Activated B cell treated with CpG ODN at 0.5 μM for 24 hours (primary cell): ENCODE data around the gene RAB4B. TPM values are rescaled to one million over a fixed set of nuclear protein-coding genes. Genes with fewer than 3 reads are reported as not detected.
"Not testable (repeated sequence)": the region's sequence is repeated elsewhere in the genome, so short reads cannot be mapped to it uniquely, and the experiment has no call there.

ENCODE experiments used
- ATAC-seq: fragments of 200-7000 bp; cut with Tn5 transposase; one replicate; pipeline ENCODE4 v1.10.0; 2021; ENCODE audit warnings: low read depth, mild to moderate bottlenecking, moderate library complexity
- CTCF ChIA-PET: fragments of 350-600 bp; sonication (Branson Sonifier 250); formaldehyde crosslinking; loops from one replicate; lab custom pipeline; 2021; ENCODE audit warnings: antibody characterized with exemption; lab: Charles Lee
- POLR2A ChIA-PET: fragments of 350-600 bp; sonication (Branson Sonifier 250); formaldehyde crosslinking; loops from one replicate; lab custom pipeline; 2021; ENCODE audit warnings: antibody characterized with exemption; lab: Charles Lee
- DNase-seq: peaks from one replicate; pipeline ENCODE4 v3.0.0; 2022
- H3K27ac Mint-ChIP-seq: one replicate; pipeline ENCODE4 v1.8.0; 2020; ENCODE audit warnings: mixed read lengths
- H3K27me3 Mint-ChIP-seq: one replicate; pipeline ENCODE4 v1.8.0; 2021; ENCODE audit warnings: mixed read lengths
- H3K36me3 Mint-ChIP-seq: one replicate; pipeline ENCODE4 v1.8.0; 2021; ENCODE audit warnings: low read depth, mixed read lengths
- H3K4me1 Mint-ChIP-seq: one replicate; pipeline ENCODE4 v1.8.0; 2021; ENCODE audit warnings: mixed read lengths
- H3K4me3 Mint-ChIP-seq: one replicate; pipeline ENCODE4 v1.8.0; 2020; ENCODE audit warnings: mild to moderate bottlenecking, mixed read lengths
- H3K9me3 Mint-ChIP-seq: one replicate; pipeline ENCODE4 v1.8.0; 2020; ENCODE audit warnings: mixed read lengths
- CTCF ChIP-seq: fragments of 200-600 bp; IDR thresholded peaks from one replicate; pipeline ENCODE4 v1.8.0; 2022; ENCODE audit warnings: antibody characterized with exemption, mild to moderate bottlenecking
- intact Hi-C: fragments of 100-400 bp; cut with micrococcal nuclease; formaldehyde crosslinking; loops from one replicate; pipeline ENCODE4 v1.15.1; 2024
- total RNA-seq: library from RNA; stranded (reverse); gene quantifications from 2 replicates; pipeline ENCODE4 v1.2.3, GENCODE V29; 2022

RAB4B gene
- total RNA-seq, 1 donor from 2014 or later = 98.1 TPM

GRCh38 chr19:40825460-40826095, 47.5 kb downstream of the RAB4B start:
- H3K9me3 Mint-ChIP-seq, intact Hi-C loops, DNase-seq, POLR2A ChIA-PET, CTCF ChIA-PET, H3K27ac Mint-ChIP-seq, H3K4me3 Mint-ChIP-seq, ATAC-seq, H3K27me3 Mint-ChIP-seq: not testable (repeated sequence)
- peaks cover 12% of the 10 kb centered on the region for H3K4me1 Mint-ChIP-seq
- H3K36me3 Mint-ChIP-seq = peaks cover 17% of the 10 kb centered on the region

- DNase-seq, H3K9me3 Mint-ChIP-seq, intact Hi-C loops, CTCF ChIA-PET, H3K4me3 Mint-ChIP-seq, POLR2A ChIA-PET, H3K27me3 Mint-ChIP-seq, ATAC-seq, H3K27ac Mint-ChIP-seq: not testable (repeated sequence)
- peaks cover 17% of the 10 kb centered on the region for H3K36me3 Mint-ChIP-seq
- H3K4me1 Mint-ChIP-seq = peaks cover 12% of the 10 kb centered on the region
Measured at GRCh38 chr19:40826312-40826698, 48.3 kb downstream of the RAB4B start.

- CTCF ChIA-PET, H3K27me3 Mint-ChIP-seq, H3K4me3 Mint-ChIP-seq, POLR2A ChIA-PET, ATAC-seq, H3K9me3 Mint-ChIP-seq, intact Hi-C loops, H3K27ac Mint-ChIP-seq, DNase-seq: not testable (repeated sequence)
- Mint-ChIP-seq H3K4me1 (peaks cover 12% of the 10 kb centered on the region), H3K36me3 (peaks cover 17% of the 10 kb centered on the region)
Measured at GRCh38 chr19:40826699-40827385, 48.8 kb downstream of the RAB4B start.

- Mint-ChIP-seq H3K27ac (no peak overlapping the region), H3K9me3 (peaks cover 5% of the 10 kb centered on the region), H3K36me3 (peaks cover 17% of the 10 kb centered on the region), H3K27me3 (no peaks in the 10 kb centered on the region), H3K4me1 (peaks cover 7% of the 10 kb centered on the region), H3K4me3 (no peak overlapping the region)
- intact Hi-C loops = no loop called here
- ATAC-seq = no peak
- no peak for DNase-seq
- ChIA-PET POLR2A (no interaction called here), CTCF (no interaction called here)
- TF ChIP-seq CTCF = no peak
Measured at GRCh38 chr19:40827386-40828247, 49.6 kb downstream of the RAB4B start.

GRCh38 chr19:40829205-40829604, 51.2 kb downstream of the RAB4B start:
- no peak for DNase-seq
- ATAC-seq = no peak
- CTCF ChIA-PET = no interaction called here
- Mint-ChIP-seq H3K27ac (no peak overlapping the region), H3K4me1 (no peaks in the 10 kb centered on the region), H3K36me3 (peaks cover 17% of the 10 kb centered on the region), H3K4me3 (no peak overlapping the region), H3K27me3 (no peaks in the 10 kb centered on the region), H3K9me3 (peaks cover 5% of the 10 kb centered on the region)
- TF ChIP-seq CTCF = no peak
- POLR2A ChIA-PET = no interaction called here
- intact Hi-C loops = no loop called here

GRCh38 chr19:40830741-40831140, 52.7 kb downstream of the RAB4B start:
- peaks cover 17% of the 10 kb centered on the region for H3K36me3 Mint-ChIP-seq
- POLR2A ChIA-PET, H3K4me3 Mint-ChIP-seq, CTCF ChIA-PET, H3K27me3 Mint-ChIP-seq, DNase-seq, H3K27ac Mint-ChIP-seq, H3K9me3 Mint-ChIP-seq, ATAC-seq, intact Hi-C loops, H3K4me1 Mint-ChIP-seq: not testable (repeated sequence)
